ENCODE data around the gene MVK.

DNA sequence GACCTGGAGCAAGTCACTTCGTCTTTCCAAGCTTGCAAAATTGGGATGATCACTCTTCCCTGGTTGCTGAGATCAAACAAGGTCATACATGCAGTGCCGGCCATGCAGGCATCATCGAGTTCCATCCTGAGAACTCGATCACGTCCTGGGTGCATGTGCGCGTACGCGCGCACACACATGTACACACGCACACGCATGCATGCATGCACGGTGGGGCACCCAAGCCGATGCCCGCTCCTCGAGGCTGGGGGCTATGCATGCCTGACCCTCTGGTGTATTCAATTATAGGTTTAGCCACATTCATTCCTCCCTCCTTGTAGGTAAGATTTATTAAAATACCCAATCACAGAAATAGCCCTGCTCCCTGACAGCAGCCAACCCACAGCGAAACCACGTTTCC, 26.3 kb upstream of the MVK start:
- TF ChIP-seq, protein P1, sequence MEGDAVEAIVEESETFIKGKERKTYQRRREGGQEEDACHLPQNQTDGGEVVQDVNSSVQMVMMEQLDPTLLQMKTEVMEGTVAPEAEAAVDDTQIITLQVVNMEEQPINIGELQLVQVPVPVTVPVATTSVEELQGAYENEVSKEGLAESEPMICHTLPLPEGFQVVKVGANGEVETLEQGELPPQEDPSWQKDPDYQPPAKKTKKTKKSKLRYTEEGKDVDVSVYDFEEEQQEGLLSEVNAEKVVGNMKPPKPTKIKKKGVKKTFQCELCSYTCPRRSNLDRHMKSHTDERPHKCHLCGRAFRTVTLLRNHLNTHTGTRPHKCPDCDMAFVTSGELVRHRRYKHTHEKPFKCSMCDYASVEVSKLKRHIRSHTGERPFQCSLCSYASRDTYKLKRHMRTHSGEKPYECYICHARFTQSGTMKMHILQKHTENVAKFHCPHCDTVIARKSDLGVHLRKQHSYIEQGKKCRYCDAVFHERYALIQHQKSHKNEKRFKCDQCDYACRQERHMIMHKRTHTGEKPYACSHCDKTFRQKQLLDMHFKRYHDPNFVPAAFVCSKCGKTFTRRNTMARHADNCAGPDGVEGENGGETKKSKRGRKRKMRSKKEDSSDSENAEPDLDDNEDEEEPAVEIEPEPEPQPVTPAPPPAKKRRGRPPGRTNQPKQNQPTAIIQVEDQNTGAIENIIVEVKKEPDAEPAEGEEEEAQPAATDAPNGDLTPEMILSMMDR (conservative IDR thresholded peaks at IDR 0.05 in 1 of 2, IDR thresholded peaks at IDR 0.05 in 1 of 2; ENCODE audit: extremely low read depth in 1 of 2, insufficient read depth in 1 of 2, low read depth in 1 of 2, low read length in 2 of 2), result no peak
- TF ChIP-seq EZH2 (IDR thresholded peaks at IDR 0.05; ENCODE audit: borderline replicate concordance, low read length), result no peak
